KG1 (cell line): ENCODE measurements around the gene PCDHGA3.
"Not testable (repeated sequence)": the region's sequence is repeated elsewhere in the genome, so short reads cannot be mapped to it uniquely, and the experiment has no call there.

Experiments used
- DNase-seq: peaks from one replicate; lab custom pipeline; 2025; lab: John Stamatoyannopoulos, UW

PCDHGA3 gene

DNA sequence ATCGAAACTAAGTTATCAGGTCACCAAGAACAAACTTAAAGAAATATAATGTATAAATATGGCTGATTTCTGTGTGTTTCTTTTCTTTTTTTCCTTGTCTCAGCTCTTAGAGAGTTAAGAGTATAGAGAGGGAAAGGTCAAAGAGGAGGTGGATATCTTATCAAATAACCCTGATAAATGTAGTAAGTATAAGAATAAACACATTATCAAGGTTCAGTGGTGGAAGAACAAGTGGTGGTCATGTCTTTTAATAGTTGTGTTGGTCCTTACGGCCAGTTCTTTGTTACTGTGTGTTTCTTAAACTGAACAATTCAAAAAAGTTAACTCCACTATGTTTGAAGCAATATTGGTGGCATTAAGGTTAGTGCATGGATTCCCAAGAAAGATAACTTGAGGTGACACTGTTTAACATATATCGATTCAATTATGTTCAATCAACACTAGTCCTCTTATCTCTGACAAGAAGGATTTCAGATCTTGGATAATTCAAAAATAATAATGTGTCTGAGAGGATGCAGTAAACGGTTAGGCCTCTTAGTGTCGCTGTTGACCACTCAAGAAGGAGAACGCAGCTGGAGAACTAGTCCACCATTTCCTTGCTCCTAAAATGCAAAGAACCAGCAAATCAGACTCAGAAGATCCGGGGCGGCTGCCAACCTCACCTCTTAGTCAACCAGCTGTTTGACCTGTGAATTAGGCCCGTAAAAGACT is at the start of gene PCDHGA3:
TSS of gene PCDHGA3 (plus strand) at position 588 of the 711 bp plus-strand sequence. CDS start 205 bp downstream, outside the sequence.
- no peak for DNase-seq

DNA sequence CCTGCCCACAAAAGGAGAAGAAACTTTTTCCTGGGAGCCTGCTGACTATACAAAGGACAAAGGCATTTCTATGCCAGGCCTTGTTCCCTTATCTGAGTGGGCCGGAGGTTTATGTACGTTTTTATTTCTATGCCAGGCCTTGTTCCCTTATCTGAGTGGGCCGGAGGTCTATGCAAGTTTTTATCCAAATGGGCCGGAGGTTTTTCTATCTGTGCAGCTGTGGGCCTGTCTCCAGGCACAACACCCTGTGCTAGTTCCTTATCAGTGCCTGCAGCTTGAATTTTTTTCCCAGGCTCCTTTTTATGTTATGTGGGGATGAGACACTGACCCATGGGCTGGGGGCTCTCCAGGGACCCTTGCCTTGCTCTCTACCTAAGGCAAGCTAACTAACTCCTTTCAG is 45.3 kb upstream of the PCDHGA3 start:
- no peak for DNase-seq

DNA sequence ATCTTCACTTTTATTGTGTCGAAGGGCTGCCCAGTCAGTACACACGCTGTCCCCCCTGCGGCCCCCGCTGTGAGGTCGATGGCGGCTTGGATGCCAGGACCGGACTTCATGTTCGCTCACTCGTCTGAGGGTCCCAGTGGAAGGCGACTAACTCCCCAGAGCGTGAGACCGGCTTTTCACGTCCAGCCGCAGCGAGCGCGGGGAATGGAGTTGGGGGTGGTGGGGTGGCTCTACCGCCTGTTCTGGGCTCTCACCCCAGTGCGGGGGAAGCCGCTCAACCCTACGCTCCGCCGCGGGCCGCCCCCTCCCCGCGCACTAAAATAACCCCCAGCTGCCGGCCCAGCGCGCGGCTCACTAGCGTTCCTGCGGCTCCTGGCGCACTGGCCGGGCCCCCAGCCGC is 39.9 kb upstream of the PCDHGA3 start, which contains the start of gene SLC25A2:
TSS of gene SLC25A2 (minus strand) at position 294 of the 400 bp plus-strand sequence. CDS start at position 110, 184 bp downstream.
- DNase-seq = no peak

DNA sequence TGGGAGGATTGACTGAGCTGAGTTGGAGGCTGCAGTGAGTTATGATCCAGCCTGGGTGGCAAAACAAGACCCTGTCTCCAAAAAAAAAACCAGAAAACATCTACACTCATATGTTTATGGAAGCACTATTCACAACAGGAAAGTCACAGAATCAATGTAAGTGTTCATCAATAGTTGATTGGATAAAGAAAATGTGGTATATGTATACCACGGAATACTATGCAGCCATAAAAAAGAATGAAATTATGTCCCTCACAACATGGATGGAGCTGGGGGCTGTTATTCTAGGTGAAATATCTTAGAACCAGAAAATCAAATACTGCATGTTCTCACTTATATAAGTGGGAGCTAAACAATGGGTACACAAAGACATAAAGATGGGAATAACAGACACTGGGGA is 37.0 kb upstream of the PCDHGA3 start:
- DNase-seq = no peak

DNA sequence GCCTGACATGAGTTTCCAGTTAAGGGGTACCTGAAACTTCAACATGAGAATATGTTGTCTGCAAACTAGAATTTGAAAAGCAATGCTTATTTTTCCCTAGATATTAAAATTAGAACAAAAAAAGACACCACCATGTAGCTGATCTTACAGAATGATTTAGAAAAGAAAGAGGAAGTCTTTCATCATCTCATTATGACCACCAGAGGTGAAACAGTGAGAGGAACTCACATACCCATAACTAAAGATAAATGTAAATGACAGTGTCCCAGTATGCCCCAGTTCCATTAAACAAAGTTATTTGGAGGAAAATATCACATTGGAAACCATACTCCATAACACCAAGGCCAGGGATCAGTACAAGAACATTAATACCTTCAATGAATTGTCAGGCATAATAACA is 29.9 kb upstream of the PCDHGA3 start:
- no peak for DNase-seq

DNA sequence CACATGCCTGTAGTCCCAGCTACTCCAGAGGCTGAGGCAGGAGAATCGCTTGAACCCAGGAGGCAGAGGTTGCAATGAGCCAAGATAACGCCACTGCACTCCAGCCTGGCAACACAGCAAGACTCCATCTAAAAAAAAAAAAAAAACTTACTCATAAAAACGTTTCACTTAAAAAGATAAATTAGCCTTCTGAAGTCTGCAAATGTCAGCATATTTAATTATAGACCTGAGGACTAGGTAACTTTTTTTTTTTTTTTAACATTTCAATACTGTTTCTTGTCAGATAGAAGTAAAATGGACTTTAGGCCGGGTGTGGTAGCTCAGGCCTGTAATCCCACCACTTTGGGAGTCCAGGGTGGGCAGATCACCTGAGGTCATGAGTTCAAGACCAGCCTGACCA is 26.7 kb upstream of the PCDHGA3 start:
- DNase-seq = not testable (repeated sequence)

DNA sequence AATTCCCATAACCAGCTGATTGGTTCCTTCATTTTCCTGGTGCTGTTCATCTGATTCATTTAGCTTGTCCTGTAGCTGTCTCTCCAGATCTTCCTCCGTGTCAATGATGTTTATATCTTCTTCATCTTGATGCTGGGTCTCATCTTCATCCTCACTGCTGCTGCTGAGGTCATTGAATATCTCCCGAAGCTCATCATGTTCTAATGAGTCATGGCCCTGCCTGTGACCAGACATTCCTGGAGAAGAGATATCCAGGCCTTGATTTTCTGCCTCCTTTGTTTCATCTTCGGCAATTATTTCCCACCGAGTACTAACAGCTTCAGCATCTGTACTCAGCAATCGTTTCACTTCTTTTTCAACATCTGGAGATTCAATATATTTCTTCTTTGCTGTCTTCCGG is 24.4 kb upstream of the PCDHGA3 start:
- DNase-seq = no peak

DNA sequence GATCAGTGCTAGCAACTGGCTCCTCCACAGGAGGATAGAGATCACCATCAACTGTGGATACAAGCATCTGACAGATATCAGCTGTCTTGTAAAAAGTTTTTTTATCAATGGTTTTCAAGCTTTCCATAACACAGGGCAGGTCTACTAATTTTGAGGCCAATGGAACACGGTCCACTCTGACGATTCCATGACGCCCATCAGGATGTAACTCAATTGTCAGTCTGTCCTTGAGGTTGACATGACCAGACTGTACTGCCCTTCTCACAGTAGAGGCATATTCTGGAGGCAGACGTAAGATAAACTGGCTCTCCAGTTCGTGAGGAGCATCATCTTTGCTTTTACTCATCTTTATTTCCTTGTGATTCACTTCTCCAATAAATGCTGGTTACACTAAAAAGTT is 23.9 kb upstream of the PCDHGA3 start:
- DNase-seq = no peak

DNA sequence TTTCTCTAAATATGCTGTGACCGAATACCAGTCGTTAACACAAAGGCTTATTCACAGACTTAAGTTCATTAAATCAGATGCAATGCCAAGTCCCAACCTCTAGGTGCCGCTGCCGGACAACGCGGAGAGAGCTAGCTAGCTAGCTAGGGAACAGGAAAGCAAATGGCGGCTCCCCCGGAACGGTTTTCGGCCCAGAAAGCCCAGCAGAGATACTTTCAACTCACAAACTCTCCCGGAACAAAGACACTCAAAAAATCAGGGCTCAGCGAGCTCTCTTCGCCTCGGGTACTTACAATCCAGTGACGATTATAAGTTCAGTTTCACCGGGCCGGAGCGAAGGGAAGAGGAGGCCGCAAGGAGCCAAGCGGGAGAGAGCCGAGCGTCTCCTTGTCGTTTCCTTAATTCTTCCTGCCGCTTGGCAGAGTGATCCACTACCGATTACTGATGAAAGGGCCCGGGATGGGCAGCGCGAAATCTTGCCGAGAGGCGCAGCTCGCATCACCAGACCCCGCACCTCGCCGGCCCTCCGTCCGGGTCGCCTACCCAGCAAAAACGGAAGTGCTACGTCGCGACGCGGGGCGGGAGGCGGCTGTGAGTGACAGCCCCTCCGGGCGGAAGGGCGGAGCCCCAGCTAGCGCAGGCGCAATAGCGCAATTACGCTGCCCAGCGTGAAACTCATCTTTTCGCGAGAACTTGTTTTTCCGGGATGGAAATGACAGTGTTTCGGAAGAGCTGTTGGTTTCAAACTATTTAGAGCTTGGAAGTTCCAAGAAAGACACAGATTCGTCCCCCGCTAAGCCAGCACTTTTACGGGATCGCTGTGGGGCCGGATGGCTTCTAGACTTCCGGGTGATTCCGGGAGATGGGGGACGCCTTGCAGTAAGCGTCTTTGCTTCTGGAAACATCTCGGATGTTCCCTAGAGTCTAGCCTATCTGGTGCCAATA is 23.1 kb upstream of the PCDHGA3 start, which contains the start of gene TAF7:
TSS of gene TAF7 (minus strand) at position 560 of the 945 bp plus-strand sequence. CDS start 740 bp downstream, outside the sequence.
- peak; percentile 45 for DNase-seq

DNA sequence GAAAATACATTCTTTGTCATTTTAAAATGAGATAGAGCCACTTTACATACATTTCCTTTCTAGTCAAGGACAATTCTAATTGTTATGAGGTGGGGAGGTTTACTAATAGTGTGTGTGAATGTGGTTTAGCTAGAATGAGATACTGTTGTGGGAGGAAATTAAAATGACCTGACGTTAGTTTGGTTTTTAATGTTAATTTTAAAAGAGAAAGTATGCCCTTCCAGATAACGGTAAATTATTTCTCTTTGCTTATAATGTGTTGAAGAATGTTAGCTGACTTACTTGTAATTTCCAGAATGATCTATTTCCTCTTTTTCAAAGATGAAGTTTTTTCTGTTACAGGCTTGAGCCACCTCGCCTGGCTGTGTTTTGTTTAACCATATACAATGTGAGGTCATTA is 21.4 kb upstream of the PCDHGA3 start:
- no peak for DNase-seq

DNA sequence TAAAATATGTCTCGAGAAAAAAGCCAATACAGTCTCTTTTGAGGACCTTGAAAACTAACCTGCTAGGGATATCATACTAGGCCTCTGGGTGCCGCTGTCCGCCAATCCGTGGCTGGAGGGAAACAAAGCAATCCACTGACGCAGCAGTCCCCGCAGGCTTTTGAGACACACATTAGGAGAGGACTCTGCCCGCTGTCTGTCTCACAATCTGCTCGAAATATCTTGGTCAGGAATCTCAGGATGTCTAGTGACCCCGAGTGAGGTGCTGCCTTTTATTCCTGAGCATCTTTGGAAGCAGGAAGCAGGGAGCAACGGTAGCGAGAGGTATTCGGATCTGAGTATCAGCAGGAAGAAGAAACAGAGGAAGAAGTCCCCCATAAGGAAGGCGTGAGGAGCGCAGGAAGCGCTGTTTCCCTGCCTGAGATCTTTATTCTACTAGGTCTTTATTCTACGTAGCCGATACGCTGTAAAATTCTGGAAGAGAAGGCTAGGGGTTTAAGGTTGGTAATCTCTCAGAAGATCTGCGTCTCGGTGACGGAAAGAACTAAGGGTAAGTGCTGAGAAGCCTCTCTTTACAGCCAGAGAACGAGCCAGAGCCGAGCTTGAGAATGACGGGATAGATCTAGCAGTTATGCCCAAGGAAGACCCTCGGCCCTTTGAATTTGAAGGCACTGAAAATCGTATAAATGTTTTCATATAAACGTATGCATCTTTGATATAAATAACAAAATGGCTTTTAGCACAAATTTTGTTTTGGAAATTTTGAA is 17.4 kb upstream of the PCDHGA3 start:
- no peak for DNase-seq

DNA sequence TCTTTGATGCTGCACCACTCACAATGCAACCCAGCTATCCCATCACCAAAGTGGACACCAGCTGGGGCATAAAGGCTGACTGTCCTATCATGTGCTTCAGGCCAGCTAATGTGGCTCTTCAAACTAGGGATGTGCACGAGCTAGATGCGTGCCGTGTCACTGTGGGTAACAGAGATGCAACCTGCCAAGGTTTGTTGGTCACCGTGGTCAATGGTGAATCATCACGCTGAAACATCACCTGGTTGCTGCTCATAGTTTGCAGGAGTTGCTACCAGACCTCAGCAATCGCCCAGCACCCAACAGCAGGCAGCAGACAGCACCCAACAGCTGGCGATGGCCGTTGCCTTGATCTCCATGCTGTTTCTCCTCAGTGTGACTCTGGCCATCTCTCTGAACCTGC is 15.4 kb upstream of the PCDHGA3 start:
- no peak for DNase-seq

DNA sequence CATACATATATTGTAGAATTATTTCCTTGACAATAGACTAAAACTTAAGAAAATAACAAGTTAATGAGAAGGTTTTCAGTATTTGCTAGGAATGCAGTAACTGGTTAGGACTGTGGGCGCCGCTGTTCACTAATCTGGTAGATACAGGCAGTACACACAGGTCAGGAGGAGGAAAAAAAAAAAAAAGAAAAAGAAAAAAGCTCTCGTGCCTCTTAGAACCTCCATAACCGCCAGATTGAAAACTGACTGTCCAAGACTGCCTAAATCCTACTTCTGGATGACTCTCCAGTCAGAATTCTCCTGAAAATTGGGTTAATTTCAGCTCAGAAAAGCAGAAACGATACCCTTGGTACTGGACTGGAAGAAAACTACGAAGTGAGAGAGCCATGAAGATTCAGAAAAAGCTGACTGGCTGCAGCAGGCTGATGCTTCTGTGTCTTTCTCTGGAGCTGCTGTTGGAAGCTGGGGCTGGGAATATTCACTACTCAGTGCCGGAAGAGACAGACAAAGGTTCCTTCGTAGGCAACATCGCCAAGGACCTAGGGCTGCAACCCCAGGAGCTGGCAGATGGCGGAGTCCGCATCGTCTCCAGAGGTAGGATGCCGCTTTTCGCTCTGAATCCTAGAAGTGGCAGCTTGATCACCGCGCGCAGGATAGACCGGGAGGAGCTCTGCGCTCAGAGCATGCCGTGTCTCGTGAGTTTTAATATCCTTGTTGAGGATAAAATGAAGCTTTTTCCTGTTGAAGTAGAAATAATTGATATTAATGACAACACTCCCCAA is 13.1 kb upstream of the PCDHGA3 start, which contains the start of gene PCDHGA1:
TSS of gene PCDHGA1 (plus strand) at position 216 of the 782 bp plus-strand sequence.
- DNase-seq = no peak

DNA sequence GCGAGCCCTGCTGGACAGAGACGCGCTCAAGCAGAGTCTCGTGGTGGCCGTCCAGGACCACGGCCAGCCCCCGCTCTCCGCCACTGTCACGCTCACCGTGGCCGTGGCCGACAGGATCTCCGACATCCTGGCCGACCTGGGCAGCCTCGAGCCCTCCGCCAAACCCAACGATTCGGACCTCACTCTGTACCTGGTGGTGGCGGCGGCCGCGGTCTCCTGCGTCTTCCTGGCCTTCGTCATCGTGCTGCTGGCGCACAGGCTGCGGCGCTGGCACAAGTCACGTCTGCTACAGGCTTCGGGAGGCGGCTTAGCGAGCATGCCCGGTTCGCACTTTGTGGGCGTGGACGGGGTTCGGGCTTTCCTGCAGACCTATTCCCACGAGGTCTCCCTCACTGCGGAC is 11.1 kb upstream of the PCDHGA3 start:
- DNase-seq = not testable (repeated sequence)

DNA sequence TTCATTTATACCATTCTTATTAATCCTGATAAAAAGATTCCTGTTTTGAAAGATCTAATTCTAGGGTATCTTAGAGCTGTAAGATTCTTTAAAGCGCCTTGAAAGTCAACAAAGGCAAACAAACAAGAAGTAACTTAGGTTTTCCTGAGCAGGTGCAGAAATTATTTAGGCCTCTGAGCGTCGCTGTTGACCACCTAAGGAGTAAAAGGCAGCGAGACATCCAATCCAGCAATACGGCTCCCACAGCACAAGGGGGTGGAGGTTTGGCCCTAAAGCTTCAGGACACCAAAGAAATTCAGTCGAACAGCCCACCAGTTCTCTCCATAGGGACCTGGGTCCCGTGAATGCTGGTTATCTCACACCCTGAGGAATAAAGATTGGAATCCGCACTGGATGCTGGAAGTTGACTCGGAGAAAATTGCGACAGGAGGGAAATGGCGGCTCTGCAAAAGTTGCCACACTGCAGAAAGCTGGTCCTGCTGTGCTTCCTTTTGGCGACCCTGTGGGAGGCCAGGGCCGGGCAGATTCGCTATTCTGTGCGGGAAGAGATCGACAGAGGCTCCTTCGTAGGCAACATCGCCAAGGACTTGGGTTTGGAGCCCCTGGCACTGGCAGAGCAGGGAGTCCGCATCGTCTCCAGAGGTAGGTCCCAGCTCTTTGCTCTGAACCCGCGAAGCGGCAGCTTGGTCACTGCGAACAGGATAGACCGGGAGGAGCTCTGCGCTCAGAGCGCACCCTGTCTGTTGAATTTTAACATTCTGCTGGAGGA is 4.9 kb upstream of the PCDHGA3 start, which contains the start of gene PCDHGA2:
TSS of gene PCDHGA2 (plus strand) at position 223 of the 769 bp plus-strand sequence.
- DNase-seq = no peak

DNA sequence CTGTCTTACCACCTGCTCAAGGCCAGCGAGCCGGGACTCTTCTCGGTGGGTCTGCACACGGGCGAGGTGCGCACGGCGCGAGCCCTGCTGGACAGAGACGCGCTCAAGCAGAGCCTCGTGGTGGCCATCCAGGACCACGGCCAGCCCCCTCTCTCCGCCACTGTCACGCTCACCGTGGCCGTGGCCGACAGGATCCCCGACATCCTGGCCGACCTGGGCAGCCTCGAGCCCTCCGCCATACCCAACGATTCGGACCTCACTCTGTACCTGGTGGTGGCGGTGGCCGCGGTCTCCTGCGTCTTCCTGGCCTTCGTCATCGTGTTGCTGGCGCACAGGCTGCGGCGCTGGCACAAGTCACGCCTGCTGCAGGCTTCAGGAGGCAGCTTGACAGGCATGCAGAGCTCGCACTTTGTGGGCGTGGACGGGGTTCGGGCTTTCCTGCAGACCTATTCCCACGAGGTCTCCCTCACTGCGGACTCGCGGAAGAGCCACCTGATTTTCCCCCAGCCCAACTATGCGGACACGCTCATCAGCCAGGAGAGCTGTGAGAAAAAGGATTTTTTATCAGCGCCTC is 2.8 kb upstream of the PCDHGA3 start:
- DNase-seq = not testable (repeated sequence)

DNA sequence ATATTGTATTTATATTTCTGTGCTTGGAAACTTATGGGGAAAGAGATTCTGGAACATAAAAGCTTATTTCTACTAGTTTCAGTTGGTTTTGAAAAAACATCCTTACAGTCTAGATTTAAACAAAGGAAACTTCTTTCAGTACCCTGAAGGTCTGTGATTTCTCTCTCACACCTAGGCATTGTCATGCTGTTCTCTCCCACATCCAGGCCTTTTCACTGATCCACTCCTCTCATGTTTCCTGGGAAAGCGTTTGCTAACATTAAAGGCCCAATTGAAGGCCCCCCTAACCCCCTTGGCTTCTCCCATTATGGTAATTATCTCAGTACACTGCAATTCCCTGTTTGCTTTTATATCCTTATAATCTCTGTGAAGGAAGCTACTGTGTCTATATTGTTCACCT is 856 bp upstream of the PCDHGA3 start:
- DNase-seq = no peak

DNA sequence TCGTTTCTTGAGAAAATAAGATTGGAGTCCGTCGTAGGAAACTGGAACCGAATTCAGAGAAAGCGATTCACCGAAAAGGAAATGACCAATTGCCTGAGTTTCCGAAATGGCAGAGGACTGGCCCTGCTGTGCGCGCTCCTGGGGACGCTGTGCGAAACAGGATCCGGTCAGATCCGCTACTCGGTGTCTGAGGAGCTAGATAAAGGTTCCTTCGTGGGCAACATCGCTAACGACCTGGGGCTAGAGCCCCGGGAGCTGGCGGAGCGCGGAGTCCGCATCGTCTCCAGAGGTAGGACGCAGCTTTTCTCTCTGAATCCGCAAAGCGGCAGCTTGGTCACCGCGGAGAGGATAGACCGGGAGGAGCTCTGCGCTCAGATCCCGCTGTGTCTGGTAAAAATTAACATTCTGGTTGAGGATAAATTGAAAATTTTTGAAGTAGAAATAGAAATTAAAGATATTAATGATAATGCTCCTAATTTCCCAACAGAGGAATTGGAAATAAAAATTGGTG is 379 bp downstream of the PCDHGA3 start:
- DNase-seq = no peak

DNA sequence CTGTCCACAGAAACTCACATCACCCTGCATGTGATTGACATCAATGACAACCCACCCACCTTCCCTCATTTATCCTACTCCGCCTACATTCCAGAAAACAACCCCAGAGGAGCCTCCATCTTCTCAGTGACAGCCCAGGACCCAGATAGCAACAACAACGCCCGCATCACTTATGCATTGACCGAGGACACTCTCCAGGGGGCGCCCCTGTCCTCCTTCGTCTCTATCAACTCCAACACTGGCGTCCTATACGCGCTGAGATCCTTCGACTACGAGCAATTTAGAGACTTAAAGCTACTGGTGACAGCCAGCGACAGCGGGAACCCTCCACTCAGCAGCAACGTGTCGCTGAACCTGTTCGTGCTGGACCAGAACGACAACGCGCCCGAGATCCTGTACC is 1.7 kb downstream of the PCDHGA3 start:
- DNase-seq = no peak

DNA sequence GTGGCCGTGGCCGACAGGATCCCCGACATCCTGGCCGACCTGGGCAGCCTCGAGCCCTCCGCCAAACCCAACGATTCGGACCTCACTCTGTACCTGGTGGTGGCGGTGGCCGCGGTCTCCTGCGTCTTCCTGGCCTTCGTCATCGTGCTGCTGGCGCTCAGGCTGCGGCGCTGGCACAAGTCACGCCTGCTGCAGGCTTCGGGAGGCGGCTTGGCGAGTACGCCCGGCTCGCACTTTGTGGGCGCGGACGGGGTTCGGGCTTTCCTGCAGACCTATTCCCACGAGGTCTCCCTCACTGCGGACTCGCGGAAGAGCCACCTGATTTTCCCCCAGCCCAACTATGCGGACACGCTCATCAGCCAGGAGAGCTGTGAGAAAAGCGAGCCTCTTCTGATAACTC is 2.4 kb downstream of the PCDHGA3 start:
- not testable (repeated sequence) for DNase-seq
